Suppressor macrophage treated with lipopolysaccharide for 4 hours (primary cell): ENCODE data around the gene SPOCD1.

ENCODE experiments used
- DNase-seq: peaks from one replicate; pipeline ENCODE4 v3.0.0-alpha.2; 2020

SPOCD1 gene

DNA sequence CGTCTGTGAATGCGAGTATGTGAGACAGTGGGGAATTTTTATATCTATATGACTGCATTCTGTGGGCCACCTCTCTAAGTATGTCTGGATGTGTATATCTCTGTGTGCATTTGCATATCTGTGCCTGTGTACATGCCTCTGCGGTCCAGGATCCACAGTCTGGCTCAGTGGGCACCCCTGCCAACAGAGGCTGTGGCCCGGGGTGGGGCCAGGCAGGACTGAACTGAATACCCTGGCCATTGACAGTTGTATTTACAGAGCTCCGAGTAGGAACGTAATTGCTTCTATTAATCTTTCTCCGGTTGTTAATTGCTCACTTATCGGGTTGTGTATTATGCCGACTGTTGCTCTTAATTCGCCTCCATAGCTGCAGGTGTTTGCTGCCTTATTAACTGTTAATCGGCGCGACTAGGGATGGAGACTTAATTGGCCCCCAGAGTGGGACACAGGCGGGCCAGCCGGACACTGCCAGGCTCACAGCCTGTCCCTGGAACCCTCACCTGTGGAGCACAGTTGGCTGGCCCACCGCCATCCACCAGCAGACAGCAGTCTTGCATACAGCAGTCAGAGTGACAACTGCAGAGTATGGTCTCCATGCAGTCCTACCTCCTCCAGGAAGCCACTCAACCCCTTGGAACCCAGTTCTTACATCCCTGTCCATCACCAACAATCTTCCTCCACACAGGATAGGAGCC is 29.3 kb downstream of the SPOCD1 start:
- DNase-seq, result no peak

DNA sequence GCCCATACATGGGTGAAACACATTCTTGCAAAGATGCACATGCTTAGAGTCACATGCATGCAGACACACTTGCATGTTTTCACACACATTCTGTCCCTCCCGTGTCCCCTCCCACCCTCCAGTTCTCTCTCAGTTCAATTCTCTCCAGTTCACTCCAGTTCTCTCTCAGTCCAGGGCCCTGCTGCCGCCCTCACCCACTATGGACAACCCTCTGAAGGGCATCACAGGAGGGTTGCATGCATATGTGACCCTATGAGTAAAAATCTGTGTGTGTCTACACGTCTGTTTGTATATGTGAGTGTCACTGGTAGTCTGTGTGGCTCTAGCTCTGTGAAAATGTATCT is 29.9 kb downstream of the SPOCD1 start:
- DNase-seq, result no peak

- no peak for DNase-seq
These were observed 30.5 kb downstream of the SPOCD1 start for GRCh38 chr1:31785020-31785946.

DNA sequence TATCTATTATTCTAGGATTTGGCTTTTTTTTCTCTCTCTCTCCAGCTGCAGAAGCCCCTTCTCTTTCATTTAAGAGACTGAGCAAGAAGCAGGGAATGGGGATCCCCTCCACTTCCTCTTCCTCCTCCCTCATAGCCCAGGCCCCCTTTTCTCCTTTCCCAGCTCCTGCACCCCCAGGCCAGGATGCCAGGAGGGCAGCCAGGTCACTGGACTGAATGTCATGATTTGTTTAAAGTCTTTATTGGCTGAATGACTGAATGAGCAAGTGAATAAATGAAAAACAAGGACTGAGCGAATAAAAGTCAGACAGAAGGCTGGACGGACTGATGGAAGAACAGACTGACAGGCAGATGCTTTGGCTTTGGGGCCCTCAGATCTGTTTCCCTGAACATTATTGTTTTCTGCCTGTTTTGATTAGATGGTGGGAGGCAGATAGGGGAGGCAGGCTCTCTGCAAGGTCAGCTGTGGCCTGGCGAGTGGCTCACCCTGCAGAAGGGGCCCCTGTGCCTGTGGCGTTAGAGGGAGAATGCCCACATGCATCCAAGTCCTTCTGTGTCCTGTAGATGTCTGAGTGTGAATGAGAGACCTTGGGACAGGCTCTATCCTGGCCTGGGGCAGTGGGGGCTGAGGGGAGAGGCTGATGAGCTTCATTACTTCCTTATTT is 31.3 kb downstream of the SPOCD1 start:
- no peak for DNase-seq

- DNase-seq, result no peak
These were observed 32.0 kb downstream of the SPOCD1 start for GRCh38 chr1:31783846-31784245.

DNA sequence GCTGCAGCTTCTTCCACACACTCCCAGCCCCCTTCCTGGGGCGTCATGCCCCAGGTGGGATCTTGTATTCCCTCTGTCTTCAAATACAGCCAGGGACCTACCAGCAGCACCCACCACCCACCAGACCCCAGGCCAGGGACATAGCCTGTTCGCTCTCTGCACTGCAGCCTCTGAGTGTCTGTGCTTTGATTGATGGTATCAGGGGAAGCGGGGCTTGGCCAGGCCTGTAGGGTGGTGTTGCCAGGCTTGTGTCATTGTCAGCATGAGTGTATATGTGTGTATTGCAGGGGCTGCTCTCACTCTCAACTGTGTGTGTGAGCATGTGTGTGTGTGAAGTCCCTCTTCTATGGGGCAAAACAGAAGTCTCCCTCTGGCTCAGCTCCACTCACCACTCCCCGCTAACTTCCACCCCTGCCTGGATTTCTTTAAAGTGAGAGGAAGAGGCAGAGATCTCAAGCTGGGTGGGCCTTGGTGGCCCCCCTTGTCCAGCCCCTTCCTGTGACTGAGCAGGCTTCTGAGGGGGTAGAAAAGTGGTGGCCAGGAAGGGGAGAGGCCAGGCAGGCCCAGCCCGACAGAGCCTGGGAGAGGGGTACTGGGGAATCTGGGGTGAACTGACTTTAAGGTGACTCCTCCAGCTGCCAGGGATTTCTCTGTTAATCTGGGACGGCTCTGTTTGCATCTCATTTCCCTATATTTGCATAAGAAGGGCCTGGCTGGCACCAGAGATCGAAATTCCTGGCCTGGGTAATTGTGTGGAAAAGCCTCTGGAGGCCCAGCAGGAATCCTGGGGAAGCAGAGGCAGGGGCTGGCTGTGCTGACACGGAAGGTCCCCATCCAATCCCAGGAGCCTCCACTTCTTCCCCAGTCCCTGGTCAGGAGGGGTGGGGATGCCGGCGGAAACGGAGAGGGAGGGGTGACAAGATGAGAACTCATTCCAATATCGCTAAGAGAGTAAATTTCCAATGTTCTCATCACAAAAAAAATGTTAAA is 33.1 kb downstream of the SPOCD1 start:
- no peak for DNase-seq

DNA sequence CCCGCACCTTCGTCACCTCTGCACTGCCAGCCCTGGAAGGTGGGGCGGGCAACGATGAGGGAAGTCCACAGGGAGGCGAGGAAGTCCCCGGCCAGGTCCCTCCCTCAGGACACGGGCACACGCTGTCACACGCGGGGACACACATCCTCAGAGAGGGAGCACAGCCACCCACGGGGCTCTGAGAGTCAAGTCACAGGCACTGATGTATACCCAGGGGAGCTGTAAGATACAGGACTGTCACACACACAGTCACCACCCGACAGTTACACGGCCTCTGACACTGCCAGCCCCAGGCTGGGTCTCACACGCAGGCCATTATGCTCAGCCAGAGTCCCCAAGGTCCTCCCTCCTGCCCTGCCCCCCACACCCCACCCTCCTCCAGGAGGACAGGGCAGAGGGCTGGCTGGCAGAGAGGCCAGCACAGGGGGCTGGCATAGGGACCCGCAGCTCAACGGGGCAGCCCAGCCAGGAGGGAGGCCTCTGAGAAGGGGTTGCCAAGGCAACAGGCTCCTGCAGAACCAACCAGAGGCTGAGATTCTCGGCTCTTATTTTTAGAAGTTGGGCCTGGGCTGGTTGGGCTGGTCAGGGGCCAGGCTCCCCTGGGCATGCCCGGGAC is 34.0 kb downstream of the SPOCD1 start:
- DNase-seq, result no peak

- no peak for DNase-seq
These were observed 34.6 kb downstream of the SPOCD1 start for GRCh38 chr1:31781138-31781755.

GRCh38 chr1:31780632-31781031 is 35.2 kb downstream of the SPOCD1 start:
- DNase-seq, result no peak

DNA sequence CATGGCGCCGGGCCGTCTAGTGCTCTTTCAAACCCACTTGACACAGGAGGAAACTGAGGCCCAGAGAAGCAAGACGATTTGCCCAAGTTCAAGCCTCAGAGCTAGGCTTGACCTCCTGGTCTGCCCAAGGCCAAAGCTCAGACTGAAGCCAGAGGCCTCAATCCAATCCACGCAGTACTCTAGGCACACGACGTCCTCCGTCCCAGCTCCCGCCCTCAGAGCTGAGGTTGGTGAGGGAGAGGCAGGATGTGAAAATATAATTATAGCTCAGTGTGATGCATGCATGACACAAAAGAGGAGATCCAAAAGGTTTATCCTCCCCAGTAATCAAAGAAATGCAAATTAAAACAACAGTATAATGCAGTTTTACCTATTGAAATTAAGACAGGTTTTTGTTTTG is 36.1 kb downstream of the SPOCD1 start:
- no peak for DNase-seq

DNA sequence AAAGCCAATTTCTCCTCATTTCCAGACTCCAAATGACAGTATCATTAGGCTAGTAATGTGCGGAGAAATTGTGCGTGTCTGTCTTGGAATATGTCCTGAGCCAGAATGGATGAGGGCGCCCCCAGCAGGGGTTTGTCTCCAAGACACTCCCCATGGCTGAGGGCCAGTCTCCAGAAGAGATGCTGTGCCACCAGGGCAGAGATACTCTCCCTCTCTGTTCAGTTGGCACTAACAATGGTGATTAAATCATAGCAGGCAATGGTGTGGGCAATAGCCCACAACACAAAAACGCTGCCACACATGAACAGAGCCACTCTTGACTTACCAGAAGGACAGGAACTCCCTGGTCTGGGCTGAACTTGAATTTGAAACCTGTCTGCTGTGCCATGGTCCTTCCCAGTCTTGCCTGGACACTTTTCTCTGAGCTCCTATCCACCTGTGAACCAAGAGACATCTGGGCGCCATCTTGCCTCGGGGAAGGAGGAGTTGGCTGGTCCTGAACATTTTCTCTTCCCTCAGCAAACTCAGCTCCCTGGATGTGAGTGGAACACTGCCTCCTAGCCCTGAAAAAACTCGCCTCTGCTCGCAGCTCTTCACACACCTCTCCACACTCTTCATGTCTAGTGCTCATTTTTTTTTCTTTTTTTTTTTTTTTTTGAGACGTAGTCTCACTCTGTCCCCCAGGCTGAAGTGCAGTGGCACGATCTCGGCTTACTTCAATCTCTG is 36.9 kb downstream of the SPOCD1 start:
- DNase-seq, result no peak

DNA sequence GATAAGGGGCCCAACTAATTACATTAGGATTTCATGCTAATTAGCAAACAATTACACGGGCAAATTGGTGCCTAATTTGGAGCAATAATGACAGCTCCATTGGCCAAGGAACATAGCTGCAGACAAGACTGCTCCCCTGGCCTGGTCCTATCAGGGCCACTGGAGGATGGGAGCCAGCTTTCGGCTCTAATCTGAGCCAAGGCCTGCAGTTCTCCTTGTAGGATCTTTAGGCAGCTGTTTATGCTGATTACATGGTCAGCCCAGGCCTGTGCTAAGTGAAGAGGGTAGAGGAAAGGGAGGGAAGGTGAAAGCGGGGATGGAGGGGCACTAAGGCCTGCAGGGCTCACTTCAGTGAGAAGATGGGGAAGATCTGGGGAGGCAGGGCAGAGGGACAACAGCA is 39.3 kb downstream of the SPOCD1 start:
- no peak for DNase-seq

DNA sequence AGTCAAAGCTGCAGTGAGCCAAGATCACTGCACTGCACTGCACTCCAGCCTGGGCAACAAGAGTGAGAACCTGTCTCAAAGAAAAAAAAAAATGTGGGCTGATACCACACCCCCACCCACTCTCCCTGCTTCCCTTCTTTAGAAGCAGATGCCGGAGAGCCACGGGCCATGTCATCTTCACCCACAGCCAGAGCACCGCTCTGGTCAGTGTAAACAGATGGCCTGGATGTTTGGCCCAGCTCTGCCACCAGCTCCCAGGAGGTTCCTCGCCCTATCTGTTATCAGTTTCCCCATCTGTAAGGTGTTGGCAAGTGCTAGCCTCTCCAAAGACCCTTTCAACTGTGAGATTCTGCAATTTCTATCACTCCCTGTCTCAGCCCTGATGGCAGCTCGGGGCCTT is 39.8 kb downstream of the SPOCD1 start:
- no peak for DNase-seq

DNA sequence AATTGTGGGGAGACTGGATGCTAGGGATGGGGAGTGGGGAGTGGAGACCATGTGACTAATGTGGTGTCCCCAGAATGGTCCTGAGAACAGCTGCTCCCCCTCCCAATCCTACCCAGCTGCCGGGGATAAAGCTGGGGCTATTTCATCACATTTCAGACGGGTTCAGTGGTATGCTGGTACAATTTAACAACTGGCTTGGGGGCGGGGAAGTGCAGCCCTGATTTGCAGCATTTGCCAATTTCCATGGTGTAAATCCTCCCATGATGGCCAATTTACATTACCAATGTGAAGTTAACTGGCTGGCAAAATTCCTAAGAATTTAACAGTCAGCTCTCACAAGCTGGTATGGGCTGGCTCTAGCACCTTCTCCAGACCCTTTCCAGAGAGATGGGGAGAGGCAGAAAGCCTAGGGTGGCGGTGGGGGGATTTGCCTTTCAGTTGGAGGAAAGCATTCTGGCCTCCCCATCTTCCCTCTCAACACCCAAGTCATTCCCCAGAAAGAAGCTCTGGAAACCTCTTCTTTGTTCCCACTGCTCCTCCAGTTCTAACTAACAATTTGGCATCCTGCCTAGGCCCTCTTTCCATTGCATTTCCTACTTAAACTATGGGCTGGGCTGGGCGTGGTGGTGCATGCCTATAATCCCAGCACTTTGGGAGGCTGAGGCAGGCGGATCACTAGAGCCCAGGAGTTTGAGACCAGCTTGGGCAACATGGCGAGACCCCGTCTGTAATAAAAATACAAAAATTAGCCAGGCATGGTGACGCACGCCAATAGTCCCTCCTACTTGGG is 40.4 kb downstream of the SPOCD1 start:
- no peak for DNase-seq

- DNase-seq, result no peak
These were observed 41.3 kb downstream of the SPOCD1 start for GRCh38 chr1:31774495-31774894.

- DNase-seq, result no peak
These were observed 42.0 kb downstream of the SPOCD1 start for GRCh38 chr1:31773861-31774260.

DNA sequence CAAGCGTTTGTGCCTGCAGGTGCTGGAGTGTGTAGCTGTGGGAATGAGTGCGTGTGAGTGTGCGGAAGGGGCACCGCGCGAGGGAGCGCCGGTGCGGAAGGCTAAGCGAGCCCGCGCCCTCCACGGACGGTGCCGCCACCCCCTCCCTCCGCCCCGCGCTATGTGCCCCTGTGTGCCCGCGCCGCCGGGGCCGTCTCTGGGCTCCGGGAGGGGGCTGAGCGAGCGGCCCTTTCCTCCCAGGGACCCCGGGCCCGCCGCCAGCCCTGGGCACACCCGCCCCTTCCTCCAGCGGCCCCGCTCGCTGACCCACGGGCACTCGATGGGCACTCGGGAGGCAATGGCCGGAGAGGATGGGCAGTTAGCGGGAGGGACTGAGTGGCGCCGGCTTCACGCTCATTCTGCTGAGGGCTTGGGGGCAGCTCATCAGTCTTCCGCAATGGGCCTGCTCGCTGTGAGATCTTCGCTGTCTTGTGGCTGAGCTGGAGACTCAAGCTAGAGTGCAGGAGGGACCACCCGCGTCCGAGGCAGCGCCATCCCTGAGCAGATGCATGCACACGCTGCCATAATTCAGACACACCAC is 43.1 kb downstream of the SPOCD1 start:
- DNase-seq, result no peak

- no peak for DNase-seq
These were observed 43.7 kb downstream of the SPOCD1 start for GRCh38 chr1:31771891-31772668.
